Fibroblast of lung (primary cell): ENCODE data around the gene PLA2G2F. TPM values are rescaled to one million over a fixed set of nuclear protein-coding genes. Genes with fewer than 3 reads are reported as not detected.

ENCODE experiments used
- DNase-seq, 2 donors: peaks; one replicate each; pipeline versions ENCODE4 v3.0.0 to v3.0.0-alpha.2; 2010; ENCODE audit warnings: low read depth in 2 of 2
- H2AFZ ChIP-seq: 2 replicates; pipeline ENCODE4 v1.5.1; 2012; ENCODE audit warnings: low read length, control low read depth, inconsistent platforms
- H3K27ac ChIP-seq: 2 replicates; pipeline ENCODE4 v1.5.1; 2011; ENCODE audit warnings: low read length, control low read depth; ENCODE audit not compliant: insufficient read depth
- H3K27me3 ChIP-seq: 2 replicates; pipeline ENCODE4 v1.5.1; 2011; ENCODE audit warnings: mild to moderate bottlenecking, low read length; ENCODE audit not compliant: control insufficient read depth, insufficient read depth
- H3K36me3 ChIP-seq: 2 replicates; pipeline ENCODE4 v1.5.1; 2011; ENCODE audit warnings: low read length; ENCODE audit not compliant: control insufficient read depth, insufficient read depth
- H3K4me1 ChIP-seq: 2 replicates; pipeline ENCODE4 v1.5.1; 2011; ENCODE audit warnings: low read length; ENCODE audit not compliant: control insufficient read depth, insufficient read depth; ENCODE audit errors: extremely low read depth
- H3K4me2 ChIP-seq: 2 replicates; pipeline ENCODE4 v1.5.1; 2011; ENCODE audit warnings: low read length, control low read depth; ENCODE audit not compliant: insufficient read depth; ENCODE audit errors: extremely low read depth
- H3K4me3 ChIP-seq, 4 experiments: fragments of 200-600 bp in 1 of 4; sonication (generic) in 1 of 4; replicated peaks in 1 of 4; 2 replicates each; pipeline ENCODE4 v1.5.1; 2011 to 2016; ENCODE audit warnings: low read length in 4 of 4, low read depth in 3 of 4, mild to moderate bottlenecking in 3 of 4, control low read depth in 2 of 4, inconsistent platforms in 1 of 4, mixed read lengths in 1 of 4; ENCODE audit not compliant: insufficient read depth in 1 of 4; ENCODE audit errors: control extremely low read depth in 1 of 4
- H3K79me2 ChIP-seq: 2 replicates; pipeline ENCODE4 v1.5.1; 2012; ENCODE audit warnings: mild to moderate bottlenecking, low read length, inconsistent platforms; ENCODE audit not compliant: control insufficient read depth, insufficient read depth
- H3K9ac ChIP-seq: 2 replicates; pipeline ENCODE4 v1.5.1; 2011; ENCODE audit warnings: mild to moderate bottlenecking, low read length, control low read depth; ENCODE audit not compliant: insufficient read depth
- H3K9me3 ChIP-seq: 2 replicates; pipeline ENCODE4 v1.5.1; 2012; ENCODE audit warnings: low read depth, low read length; ENCODE audit not compliant: control insufficient read depth, insufficient read depth
- H4K20me1 ChIP-seq: 2 replicates; pipeline ENCODE4 v1.5.1; 2011; ENCODE audit warnings: low read length; ENCODE audit not compliant: control insufficient read depth, insufficient read depth; ENCODE audit errors: extremely low read depth
- EZH2 ChIP-seq: IDR thresholded peaks from 2 replicates; pipeline ENCODE4 v1.5.1; 2012; ENCODE audit warnings: low read length, control low read depth, mild to moderate bottlenecking; ENCODE audit errors: missing control alignments
- polyA plus RNA-seq, 2 donors: library from polyadenylated mRNA; depleted of rRNA in 1 of 2; stranded (reverse) in 1 of 2; unstranded in 1 of 2; fragments of >200 nt; gene quantifications; 2 replicates each; pipeline ENCODE4 v1.2.1, GENCODE V29; 2011 to 2012; ENCODE audit warnings: missing spikeins in 1 of 2
- total RNA-seq: library from RNA; depleted of rRNA; stranded (reverse); fragments of >200 nt; gene quantifications from 2 replicates; pipeline ENCODE4 v1.2.1, GENCODE V29; 2014
- TF ChIP-seq, protein P1 (sequence below), 2 donors: IDR thresholded peaks in 1 of 2; conservative IDR thresholded peaks in 1 of 2; 1 replicate in 1 of 2; 2 replicates in 1 of 2; pipeline ENCODE4 v1.5.1; 2011 to 2012; ENCODE audit warnings: low read length in 2 of 2, control low read depth in 1 of 2, inconsistent platforms in 1 of 2, low read depth in 1 of 2, mild to moderate bottlenecking in 1 of 2

The PLA2G2F gene
- total and polyA plus RNA-seq, 2 donors (not counting 1 experiment from before 2014, with no cell fraction given), result not detected

DNA sequence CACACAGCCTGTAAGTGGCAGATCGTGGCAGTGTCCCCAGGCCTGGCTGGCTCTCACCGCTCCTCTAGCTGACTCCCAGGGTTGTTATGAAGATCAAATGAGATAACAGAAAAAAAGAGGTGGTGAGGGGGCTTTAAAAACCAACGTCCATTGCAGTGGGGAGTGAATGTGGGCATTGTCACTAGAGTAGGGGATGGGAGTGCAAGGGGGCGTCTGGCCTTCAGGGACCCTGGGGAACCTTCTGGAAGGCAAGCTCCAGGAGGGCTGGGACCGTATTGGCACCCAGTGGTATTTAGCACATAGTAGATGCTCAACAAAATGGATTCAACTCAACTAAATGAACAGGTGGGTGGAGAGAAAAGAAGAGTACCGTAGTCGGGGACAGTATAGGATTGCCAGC, 23.2 kb upstream of the PLA2G2F start:
- no peak overlapping the region for H3K27ac ChIP-seq
- no peak overlapping the region for H2AFZ ChIP-seq
- H3K27me3 ChIP-seq, result peaks cover 11% of the 10 kb centered on the region
- H3K4me3 ChIP-seq, result no peak overlapping the region
- no peaks in the 10 kb centered on the region for H3K79me2 ChIP-seq
- no peaks in the 10 kb centered on the region for H4K20me1 ChIP-seq
- no peak for DNase-seq
- no peaks in the 10 kb centered on the region for H3K4me1 ChIP-seq
- no peak for TF ChIP-seq EZH2
- TF ChIP-seq, protein P1, sequence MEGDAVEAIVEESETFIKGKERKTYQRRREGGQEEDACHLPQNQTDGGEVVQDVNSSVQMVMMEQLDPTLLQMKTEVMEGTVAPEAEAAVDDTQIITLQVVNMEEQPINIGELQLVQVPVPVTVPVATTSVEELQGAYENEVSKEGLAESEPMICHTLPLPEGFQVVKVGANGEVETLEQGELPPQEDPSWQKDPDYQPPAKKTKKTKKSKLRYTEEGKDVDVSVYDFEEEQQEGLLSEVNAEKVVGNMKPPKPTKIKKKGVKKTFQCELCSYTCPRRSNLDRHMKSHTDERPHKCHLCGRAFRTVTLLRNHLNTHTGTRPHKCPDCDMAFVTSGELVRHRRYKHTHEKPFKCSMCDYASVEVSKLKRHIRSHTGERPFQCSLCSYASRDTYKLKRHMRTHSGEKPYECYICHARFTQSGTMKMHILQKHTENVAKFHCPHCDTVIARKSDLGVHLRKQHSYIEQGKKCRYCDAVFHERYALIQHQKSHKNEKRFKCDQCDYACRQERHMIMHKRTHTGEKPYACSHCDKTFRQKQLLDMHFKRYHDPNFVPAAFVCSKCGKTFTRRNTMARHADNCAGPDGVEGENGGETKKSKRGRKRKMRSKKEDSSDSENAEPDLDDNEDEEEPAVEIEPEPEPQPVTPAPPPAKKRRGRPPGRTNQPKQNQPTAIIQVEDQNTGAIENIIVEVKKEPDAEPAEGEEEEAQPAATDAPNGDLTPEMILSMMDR (conservative IDR thresholded peaks at IDR 0.05 in 1 of 2, IDR thresholded peaks at IDR 0.05 in 1 of 2; ENCODE audit: low read depth in 1 of 2, low read length in 2 of 2), result no peak
- no peaks in the 10 kb centered on the region for H3K36me3 ChIP-seq
- H3K9me3 ChIP-seq, result no peaks in the 10 kb centered on the region
- no peak overlapping the region for H3K9ac ChIP-seq
- H3K4me2 ChIP-seq, result no peak overlapping the region

DNA sequence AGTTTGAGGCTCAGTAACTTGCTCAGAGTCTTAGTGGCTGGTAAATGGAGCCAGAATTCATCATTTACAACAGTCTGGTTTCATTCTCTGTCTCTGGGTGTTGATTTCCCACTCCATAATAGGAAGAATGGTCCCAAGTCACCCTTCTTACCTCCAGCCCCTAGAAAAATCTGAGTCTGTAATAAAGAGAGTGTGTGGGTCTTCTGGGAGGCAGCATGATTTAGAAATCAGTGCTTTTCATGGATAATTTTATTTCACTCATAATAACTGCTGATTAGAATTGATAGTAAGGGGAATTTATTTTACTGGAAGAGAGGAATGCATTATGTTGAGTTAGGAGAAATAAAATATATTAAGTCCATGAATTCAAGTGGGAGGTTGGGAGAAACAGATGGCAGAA, 21.9 kb upstream of the PLA2G2F start:
- H2AFZ ChIP-seq, result no peak overlapping the region
- peaks cover 20% of the 10 kb centered on the region for H3K27me3 ChIP-seq
- H3K4me2 ChIP-seq, result no peak overlapping the region
- H3K4me3 ChIP-seq, result no peak overlapping the region
- no peaks in the 10 kb centered on the region for H3K9me3 ChIP-seq
- no peaks in the 10 kb centered on the region for H3K4me1 ChIP-seq
- no peaks in the 10 kb centered on the region for H3K36me3 ChIP-seq
- no peak for DNase-seq
- H4K20me1 ChIP-seq, result no peaks in the 10 kb centered on the region
- no peak overlapping the region for H3K27ac ChIP-seq
- TF ChIP-seq EZH2, result no peak
- TF ChIP-seq, protein P1 (conservative IDR thresholded peaks at IDR 0.05 in 1 of 2, IDR thresholded peaks at IDR 0.05 in 1 of 2; ENCODE audit: low read depth in 1 of 2, low read length in 2 of 2), result no peak
- H3K79me2 ChIP-seq, result no peaks in the 10 kb centered on the region
- H3K9ac ChIP-seq, result no peak overlapping the region

DNA sequence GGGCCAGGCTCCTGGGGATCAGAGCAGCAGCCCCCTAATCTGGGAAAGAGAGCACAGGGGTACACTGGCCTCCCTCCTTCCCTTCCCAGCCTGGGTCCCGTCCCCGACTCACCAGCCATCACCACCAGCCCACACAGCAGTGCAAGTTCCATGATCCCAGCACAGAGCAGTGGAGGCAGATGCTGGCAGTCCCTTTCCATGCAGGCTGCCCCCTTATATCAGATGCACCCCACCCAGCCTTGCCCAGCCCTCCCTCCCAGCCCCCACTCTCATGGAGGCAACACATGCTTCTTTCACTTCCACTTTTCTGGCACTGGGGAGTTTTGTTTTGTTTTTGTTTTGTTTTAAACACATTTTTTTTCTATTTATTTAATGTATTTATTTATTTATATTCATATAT, 19.8 kb upstream of the PLA2G2F start, which contains the start of gene PLA2G2D:
TSS of gene PLA2G2D (minus strand) at position 190 of the 400 bp plus-strand sequence. CDS start at position 152, 38 bp downstream.
- no peak within 1 kb of the TSS for H3K27ac ChIP-seq
- no peaks in the 10 kb centered on the region for H3K36me3 ChIP-seq
- DNase-seq, result no peak
- H3K9ac ChIP-seq, result no peak within 1 kb of the TSS
- H3K4me1 ChIP-seq, result no peaks in the 10 kb centered on the region
- H4K20me1 ChIP-seq, result no peaks in the 10 kb centered on the region
- H2AFZ ChIP-seq, result no peak within 1 kb of the TSS
- H3K79me2 ChIP-seq, result no peaks in the 10 kb centered on the region
- TF ChIP-seq EZH2, result no peak
- TF ChIP-seq, protein P1 (conservative IDR thresholded peaks at IDR 0.05 in 1 of 2, IDR thresholded peaks at IDR 0.05 in 1 of 2; ENCODE audit: low read depth in 1 of 2, low read length in 2 of 2), result no peak
- no peak within 1 kb of the TSS for H3K4me2 ChIP-seq
- no peaks in the 10 kb centered on the region for H3K9me3 ChIP-seq
- H3K4me3 ChIP-seq, result no peak within 1 kb of the TSS
- H3K27me3 ChIP-seq, result peaks cover 20% of the 10 kb centered on the region
